Neural cell (in vitro differentiated cells): Measurements from ENCODE around the gene NRL.

Source experiments
- CTCF ChIP-seq: fragments of 450-650 bp; IDR thresholded peaks from 2 replicates; pipeline ENCODE4 v1.5.1; 2014; ENCODE audit warnings: antibody characterized with exemption, mild to moderate bottlenecking, moderate library complexity; ENCODE audit not compliant: poor library complexity, severe bottlenecking
- EZH2 ChIP-seq: fragments of 200-600, 300-800 bp; shearing (Covaris generic), sonication (generic); IDR thresholded peaks from 2 replicates; pipeline ENCODE4 v1.6.1; 2014; ENCODE audit warnings: antibody characterized with exemption, low read length, borderline replicate concordance, mild to moderate bottlenecking; ENCODE audit not compliant: insufficient read depth, poor library complexity, severe bottlenecking
- SMC3 ChIP-seq: fragments of 450-650 bp; conservative IDR thresholded peaks from 2 replicates; pipeline ENCODE4 v1.6.1; 2014; ENCODE audit warnings: antibody characterized with exemption, mild to moderate bottlenecking, moderate library complexity; ENCODE audit not compliant: poor library complexity
- TAF1 ChIP-seq: IDR thresholded peaks from 2 replicates; pipeline ENCODE4 v1.6.1; 2012; ENCODE audit warnings: low read depth
- TF ChIP-seq, protein P1 (sequence below): IDR thresholded peaks from 2 replicates; pipeline ENCODE4 v1.6.1; 2012; ENCODE audit warnings: borderline replicate concordance

DNA sequence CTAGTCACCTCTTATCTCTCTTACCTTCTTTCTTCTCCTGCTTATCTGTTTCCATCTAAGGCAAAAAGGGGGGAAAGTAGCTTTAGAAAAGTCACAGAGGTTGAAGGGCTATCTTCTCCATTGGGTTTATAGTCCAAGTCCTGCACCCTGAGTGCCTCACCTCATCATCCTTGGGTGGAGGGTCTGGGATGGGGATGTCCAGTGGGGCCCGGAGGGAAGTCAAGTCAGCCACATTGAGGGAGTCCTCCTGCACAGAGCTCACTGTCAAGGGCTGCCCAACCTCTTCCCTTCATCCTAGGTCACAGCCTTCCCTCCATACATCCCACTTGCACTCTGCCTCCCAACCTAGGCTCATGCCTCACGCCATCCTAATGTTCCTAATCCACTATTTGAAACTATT is 30.5 kb upstream of the NRL start:
- no peak for TF ChIP-seq SMC3
- TF ChIP-seq TAF1: no peak
- no peak for TF ChIP-seq CTCF
- TF ChIP-seq EZH2: no peak
- TF ChIP-seq, protein P1, sequence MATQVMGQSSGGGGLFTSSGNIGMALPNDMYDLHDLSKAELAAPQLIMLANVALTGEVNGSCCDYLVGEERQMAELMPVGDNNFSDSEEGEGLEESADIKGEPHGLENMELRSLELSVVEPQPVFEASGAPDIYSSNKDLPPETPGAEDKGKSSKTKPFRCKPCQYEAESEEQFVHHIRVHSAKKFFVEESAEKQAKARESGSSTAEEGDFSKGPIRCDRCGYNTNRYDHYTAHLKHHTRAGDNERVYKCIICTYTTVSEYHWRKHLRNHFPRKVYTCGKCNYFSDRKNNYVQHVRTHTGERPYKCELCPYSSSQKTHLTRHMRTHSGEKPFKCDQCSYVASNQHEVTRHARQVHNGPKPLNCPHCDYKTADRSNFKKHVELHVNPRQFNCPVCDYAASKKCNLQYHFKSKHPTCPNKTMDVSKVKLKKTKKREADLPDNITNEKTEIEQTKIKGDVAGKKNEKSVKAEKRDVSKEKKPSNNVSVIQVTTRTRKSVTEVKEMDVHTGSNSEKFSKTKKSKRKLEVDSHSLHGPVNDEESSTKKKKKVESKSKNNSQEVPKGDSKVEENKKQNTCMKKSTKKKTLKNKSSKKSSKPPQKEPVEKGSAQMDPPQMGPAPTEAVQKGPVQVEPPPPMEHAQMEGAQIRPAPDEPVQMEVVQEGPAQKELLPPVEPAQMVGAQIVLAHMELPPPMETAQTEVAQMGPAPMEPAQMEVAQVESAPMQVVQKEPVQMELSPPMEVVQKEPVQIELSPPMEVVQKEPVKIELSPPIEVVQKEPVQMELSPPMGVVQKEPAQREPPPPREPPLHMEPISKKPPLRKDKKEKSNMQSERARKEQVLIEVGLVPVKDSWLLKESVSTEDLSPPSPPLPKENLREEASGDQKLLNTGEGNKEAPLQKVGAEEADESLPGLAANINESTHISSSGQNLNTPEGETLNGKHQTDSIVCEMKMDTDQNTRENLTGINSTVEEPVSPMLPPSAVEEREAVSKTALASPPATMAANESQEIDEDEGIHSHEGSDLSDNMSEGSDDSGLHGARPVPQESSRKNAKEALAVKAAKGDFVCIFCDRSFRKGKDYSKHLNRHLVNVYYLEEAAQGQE: no peak
